Endothelial cell (in vitro differentiated cells): ENCODE results near the gene GTPBP3. TPM values are rescaled to one million over a fixed set of nuclear protein-coding genes. Genes with fewer than 3 reads are reported as not detected.

Experiments used
- DNase-seq: peaks from one replicate; pipeline ENCODE4 v3.0.0; 2021; ENCODE audit warnings: low spot score
- H3K27ac Mint-ChIP-seq: one replicate; pipeline ENCODE4 v1.8.0; 2021; ENCODE audit warnings: mixed read lengths, inconsistent platforms; ENCODE audit not compliant: unreplicated experiment
- H3K27me3 Mint-ChIP-seq: one replicate; pipeline ENCODE4 v1.8.0; 2021; ENCODE audit warnings: mild to moderate bottlenecking, moderate library complexity, mixed read lengths, inconsistent platforms; ENCODE audit not compliant: unreplicated experiment
- H3K36me3 Mint-ChIP-seq: one replicate; pipeline ENCODE4 v1.8.0; 2021; ENCODE audit warnings: mild to moderate bottlenecking, low read depth, mixed read lengths, inconsistent platforms; ENCODE audit not compliant: unreplicated experiment
- H3K4me1 Mint-ChIP-seq: one replicate; pipeline ENCODE4 v1.8.0; 2021; ENCODE audit warnings: mild to moderate bottlenecking, mixed read lengths, inconsistent platforms; ENCODE audit not compliant: unreplicated experiment
- H3K4me3 Mint-ChIP-seq: one replicate; pipeline ENCODE4 v1.8.0; 2021; ENCODE audit warnings: mild to moderate bottlenecking, mixed read lengths, inconsistent platforms; ENCODE audit not compliant: unreplicated experiment
- H3K9me3 Mint-ChIP-seq: one replicate; pipeline ENCODE4 v1.8.0; 2021; ENCODE audit warnings: mixed read lengths, inconsistent platforms; ENCODE audit not compliant: unreplicated experiment
- long read RNA-seq: library from polyadenylated mRNA; unstranded; transcript quantifications from one replicate; pipeline ENCODE4 v2.0.0, GENCODE V29; 2020; ENCODE audit not compliant: unreplicated experiment
- total RNA-seq: library from RNA; stranded (reverse); fragmentation: NEBNext Ultra II Directional; extraction: Animal tissue kit (Norgen Biotek cat#: 25700); gene quantifications from one replicate; pipeline ENCODE4 v1.2.1, GENCODE V29; 2021; ENCODE audit not compliant: unreplicated experiment
- TF ChIP-seq, protein P1 (sequence below): fragments of 200-600 bp; sonication (generic); IDR thresholded peaks from one replicate; pipeline ENCODE4 v1.5.0; 2021; ENCODE audit warnings: antibody characterized with exemption; ENCODE audit not compliant: unreplicated experiment

Gene GTPBP3, protein sequence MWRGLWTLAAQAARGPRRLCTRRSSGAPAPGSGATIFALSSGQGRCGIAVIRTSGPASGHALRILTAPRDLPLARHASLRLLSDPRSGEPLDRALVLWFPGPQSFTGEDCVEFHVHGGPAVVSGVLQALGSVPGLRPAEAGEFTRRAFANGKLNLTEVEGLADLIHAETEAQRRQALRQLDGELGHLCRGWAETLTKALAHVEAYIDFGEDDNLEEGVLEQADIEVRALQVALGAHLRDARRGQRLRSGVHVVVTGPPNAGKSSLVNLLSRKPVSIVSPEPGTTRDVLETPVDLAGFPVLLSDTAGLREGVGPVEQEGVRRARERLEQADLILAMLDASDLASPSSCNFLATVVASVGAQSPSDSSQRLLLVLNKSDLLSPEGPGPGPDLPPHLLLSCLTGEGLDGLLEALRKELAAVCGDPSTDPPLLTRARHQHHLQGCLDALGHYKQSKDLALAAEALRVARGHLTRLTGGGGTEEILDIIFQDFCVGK
- total RNA-seq = 27.3 TPM
- long read RNA-seq, partial matches to known transcripts = 4 of 14 reads
- long read RNA-seq, other reads (novel, unspliced or antisense) = 1 of 14 reads

DNA sequence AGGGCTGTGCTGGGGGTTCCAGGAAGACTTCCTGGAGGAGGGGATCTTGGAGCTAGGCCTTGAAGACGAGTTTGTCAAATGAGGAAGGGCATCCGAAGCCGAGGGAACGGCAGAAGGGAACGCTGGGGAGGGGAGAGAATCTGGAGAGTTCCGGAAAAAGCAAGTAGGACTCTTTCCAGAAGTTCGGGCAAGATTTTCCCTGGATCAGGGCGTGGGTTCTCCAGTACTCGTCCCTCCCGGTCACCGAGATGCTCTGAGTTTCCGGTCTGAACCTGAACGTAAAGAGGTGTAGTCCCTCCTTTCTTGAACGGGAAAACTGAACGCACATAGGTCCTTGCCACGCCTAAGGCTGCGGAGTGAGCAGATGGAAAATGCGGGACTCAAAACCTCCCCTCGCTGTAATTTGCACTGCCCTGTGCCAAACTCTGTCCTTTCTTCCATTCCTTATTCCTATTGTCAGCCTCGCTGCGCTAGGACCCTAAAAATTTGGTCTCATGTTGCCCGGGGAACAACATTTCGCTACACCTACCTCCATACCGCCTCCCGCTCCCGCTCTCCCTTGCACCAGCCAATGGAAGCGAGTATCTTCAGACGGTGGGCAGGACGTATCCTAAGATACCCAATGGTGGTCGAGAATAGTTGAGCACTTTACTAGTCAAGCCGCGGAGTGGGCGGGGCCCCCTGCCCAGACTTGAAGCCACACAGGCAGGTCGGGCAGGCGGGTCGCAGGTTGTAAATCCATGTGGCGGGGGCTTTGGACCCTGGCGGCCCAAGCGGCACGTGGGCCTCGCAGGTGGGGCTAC lies at the start of gene GTPBP3:
Gene GTPBP3 (plus strand): TSS at position 682 of the 803 bp plus-strand sequence. CDS start 59 bp downstream, at position 741.
- H3K4me1 Mint-ChIP-seq = peaks cover 11% of the 10 kb centered on the region
- H3K36me3 Mint-ChIP-seq = peaks cover 14% of the 10 kb centered on the region
- TF ChIP-seq, protein P1, sequence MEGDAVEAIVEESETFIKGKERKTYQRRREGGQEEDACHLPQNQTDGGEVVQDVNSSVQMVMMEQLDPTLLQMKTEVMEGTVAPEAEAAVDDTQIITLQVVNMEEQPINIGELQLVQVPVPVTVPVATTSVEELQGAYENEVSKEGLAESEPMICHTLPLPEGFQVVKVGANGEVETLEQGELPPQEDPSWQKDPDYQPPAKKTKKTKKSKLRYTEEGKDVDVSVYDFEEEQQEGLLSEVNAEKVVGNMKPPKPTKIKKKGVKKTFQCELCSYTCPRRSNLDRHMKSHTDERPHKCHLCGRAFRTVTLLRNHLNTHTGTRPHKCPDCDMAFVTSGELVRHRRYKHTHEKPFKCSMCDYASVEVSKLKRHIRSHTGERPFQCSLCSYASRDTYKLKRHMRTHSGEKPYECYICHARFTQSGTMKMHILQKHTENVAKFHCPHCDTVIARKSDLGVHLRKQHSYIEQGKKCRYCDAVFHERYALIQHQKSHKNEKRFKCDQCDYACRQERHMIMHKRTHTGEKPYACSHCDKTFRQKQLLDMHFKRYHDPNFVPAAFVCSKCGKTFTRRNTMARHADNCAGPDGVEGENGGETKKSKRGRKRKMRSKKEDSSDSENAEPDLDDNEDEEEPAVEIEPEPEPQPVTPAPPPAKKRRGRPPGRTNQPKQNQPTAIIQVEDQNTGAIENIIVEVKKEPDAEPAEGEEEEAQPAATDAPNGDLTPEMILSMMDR = no peak
- no peaks in the 10 kb centered on the region for H3K9me3 Mint-ChIP-seq
- H3K4me3 Mint-ChIP-seq = peak within 1 kb of the TSS; percentile 94
- peak; percentile 92 for DNase-seq
- peaks cover 27% of the 10 kb centered on the region for H3K27me3 Mint-ChIP-seq
- H3K27ac Mint-ChIP-seq = peak within 1 kb of the TSS; percentile 95

GRCh38 chr19:17289489-17289888 lies 47.9 kb upstream of the GTPBP3 start:
- no peak overlapping the region for H3K27ac Mint-ChIP-seq
- no peak overlapping the region for H3K4me3 Mint-ChIP-seq
- H3K36me3 Mint-ChIP-seq = no peaks in the 10 kb centered on the region
- H3K4me1 Mint-ChIP-seq = no peaks in the 10 kb centered on the region
- peak; percentile 83 for DNase-seq
- TF ChIP-seq, protein P1 = peak; percentile 32
- H3K27me3 Mint-ChIP-seq = no peaks in the 10 kb centered on the region
- no peaks in the 10 kb centered on the region for H3K9me3 Mint-ChIP-seq

GRCh38 chr19:17292301-17293074 lies 44.9 kb upstream of the GTPBP3 start:
- peak overlapping the region; percentile 80 for H3K4me3 Mint-ChIP-seq
- no peaks in the 10 kb centered on the region for H3K36me3 Mint-ChIP-seq
- H3K9me3 Mint-ChIP-seq = no peaks in the 10 kb centered on the region
- peaks cover 3% of the 10 kb centered on the region for H3K27me3 Mint-ChIP-seq
- TF ChIP-seq, protein P1 = no peak
- DNase-seq = peak; percentile 88
- no peak overlapping the region for H3K27ac Mint-ChIP-seq
- H3K4me1 Mint-ChIP-seq = no peaks in the 10 kb centered on the region

- Mint-ChIP-seq H3K36me3 (no peaks in the 10 kb centered on the region), H3K4me1 (no peaks in the 10 kb centered on the region), H3K4me3 (no peak overlapping the region), H3K27me3 (peaks cover 3% of the 10 kb centered on the region), H3K27ac (no peak overlapping the region), H3K9me3 (no peaks in the 10 kb centered on the region)
- DNase-seq = no peak
- TF ChIP-seq, protein P1 = no peak
Measured at GRCh38 chr19:17293605-17294004, 43.7 kb upstream of the GTPBP3 start.
